B cell (primary cell): ENCODE data around the gene HABP2.

Experiments
- EZH2 ChIP-seq: IDR thresholded peaks from 2 replicates; pipeline ENCODE4 v1.6.1; 2012; ENCODE audit warnings: borderline replicate concordance, low read depth, mild to moderate bottlenecking, moderate library complexity, low read length; ENCODE audit not compliant: insufficient read depth, poor library complexity, severe bottlenecking
- TF ChIP-seq, protein P1 (sequence below): fragments of 200-600 bp; IDR thresholded peaks from one replicate; pipeline ENCODE4 v1.8.0; 2022; ENCODE audit warnings: antibody characterized with exemption, mild to moderate bottlenecking

DNA sequence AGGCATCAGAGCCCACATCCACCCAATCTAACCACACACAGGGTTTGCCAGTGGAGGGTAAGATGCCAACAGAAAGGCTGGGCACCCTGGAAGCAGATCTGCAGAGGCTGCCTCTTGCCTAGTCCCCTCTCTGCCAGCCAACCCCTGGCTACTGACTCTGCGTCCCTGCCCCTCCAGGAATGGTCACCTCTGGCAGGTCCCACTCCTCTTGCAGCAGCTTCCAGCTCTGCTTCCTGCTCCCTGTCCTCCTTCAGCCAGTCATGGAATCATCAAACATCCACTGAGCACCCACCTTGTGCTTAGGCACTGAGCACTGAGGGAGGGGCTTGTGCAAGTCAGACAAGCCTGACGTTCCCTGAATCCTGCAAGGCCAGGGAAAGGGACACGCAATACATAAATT, 20.1 kb upstream of the HABP2 start:
- no peak for TF ChIP-seq EZH2
- TF ChIP-seq, protein P1, sequence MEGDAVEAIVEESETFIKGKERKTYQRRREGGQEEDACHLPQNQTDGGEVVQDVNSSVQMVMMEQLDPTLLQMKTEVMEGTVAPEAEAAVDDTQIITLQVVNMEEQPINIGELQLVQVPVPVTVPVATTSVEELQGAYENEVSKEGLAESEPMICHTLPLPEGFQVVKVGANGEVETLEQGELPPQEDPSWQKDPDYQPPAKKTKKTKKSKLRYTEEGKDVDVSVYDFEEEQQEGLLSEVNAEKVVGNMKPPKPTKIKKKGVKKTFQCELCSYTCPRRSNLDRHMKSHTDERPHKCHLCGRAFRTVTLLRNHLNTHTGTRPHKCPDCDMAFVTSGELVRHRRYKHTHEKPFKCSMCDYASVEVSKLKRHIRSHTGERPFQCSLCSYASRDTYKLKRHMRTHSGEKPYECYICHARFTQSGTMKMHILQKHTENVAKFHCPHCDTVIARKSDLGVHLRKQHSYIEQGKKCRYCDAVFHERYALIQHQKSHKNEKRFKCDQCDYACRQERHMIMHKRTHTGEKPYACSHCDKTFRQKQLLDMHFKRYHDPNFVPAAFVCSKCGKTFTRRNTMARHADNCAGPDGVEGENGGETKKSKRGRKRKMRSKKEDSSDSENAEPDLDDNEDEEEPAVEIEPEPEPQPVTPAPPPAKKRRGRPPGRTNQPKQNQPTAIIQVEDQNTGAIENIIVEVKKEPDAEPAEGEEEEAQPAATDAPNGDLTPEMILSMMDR: no peak
